HL-60/S4 (cell line): ENCODE measurements around the gene SLC8A2.

Experiments used
- in situ Hi-C: fragments of 300-500 bp; cut with MboI; formaldehyde crosslinking; loops from 2 replicates; pipeline ENCODE4 v1.14.3; 2022; ENCODE audit warnings: low sequenced_read_pairs

The SLC8A2 gene

GRCh38 chr19:47503130-47503825 lies 31.6 kb upstream of the SLC8A2 start:
- in situ Hi-C loops = no loop called here

DNA sequence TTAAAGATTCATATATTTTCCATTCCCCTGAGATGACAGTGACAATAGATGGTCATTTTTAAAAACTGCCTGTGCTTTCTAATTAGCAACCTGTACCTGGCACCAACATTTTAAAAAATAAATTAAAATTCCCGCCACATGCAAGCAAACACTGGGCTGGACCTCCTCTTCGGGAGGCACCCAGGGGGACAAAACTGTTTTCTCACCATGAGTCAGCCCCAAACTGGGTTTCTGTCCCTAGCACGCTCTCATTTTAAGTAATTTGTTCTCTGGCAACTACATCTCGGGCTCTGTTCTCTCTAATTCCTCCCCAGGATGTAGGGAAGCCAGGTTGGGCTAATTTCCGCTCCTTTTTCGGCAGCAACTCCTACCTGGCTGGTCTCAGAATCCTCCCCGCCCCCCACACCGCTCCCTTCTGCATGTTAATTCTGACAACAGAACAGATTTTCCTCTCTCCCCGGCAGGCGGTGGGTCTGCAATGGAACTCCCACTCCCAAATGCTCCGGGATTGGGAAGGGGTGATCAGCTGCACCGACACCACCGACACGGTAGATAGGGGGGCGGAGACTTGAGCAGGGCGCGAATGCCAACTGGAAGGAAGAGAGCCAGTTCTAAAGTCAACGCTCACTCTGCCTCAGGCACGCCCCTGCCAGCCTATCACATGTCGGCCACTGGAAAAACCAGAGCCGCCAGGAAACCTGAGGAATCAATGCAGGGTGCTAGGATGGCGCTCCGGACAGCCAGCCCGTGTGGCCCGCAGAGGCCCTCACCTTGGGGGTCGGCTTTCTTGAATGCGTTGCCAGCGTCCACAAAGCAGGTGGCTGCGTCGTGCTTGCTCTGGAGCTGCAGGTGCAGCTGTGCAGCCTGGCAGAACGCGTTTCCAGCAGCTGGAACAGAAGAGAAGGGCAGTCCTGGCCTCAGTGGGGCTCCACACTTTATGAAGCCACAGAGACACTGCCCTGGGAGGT lies 28.5 kb upstream of the SLC8A2 start:
- in situ Hi-C loops = no loop called here

DNA sequence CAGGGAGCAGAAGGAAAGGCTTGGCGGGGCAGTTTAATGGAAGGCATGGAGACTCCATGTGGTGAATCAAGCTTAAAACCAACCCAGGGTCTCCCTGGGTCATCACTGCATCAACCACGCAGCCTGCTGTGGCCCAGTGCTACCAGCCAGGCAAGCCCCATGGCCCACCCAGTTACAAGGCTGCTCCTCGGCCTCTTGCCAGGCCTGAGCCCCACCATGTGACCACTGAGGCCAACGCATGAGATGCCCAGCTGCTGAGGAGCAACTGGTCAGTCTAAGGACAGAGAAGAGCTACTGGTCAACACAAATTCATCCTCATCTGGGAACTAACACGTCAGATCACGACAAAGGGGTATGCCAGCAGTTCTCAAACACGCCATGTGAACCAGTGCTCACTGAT lies 27.7 kb upstream of the SLC8A2 start:
- in situ Hi-C loops = no loop called here

- in situ Hi-C loops = no loop called here
Observed at GRCh38 chr19:47498561-47498960, 26.9 kb upstream of the SLC8A2 start.

DNA sequence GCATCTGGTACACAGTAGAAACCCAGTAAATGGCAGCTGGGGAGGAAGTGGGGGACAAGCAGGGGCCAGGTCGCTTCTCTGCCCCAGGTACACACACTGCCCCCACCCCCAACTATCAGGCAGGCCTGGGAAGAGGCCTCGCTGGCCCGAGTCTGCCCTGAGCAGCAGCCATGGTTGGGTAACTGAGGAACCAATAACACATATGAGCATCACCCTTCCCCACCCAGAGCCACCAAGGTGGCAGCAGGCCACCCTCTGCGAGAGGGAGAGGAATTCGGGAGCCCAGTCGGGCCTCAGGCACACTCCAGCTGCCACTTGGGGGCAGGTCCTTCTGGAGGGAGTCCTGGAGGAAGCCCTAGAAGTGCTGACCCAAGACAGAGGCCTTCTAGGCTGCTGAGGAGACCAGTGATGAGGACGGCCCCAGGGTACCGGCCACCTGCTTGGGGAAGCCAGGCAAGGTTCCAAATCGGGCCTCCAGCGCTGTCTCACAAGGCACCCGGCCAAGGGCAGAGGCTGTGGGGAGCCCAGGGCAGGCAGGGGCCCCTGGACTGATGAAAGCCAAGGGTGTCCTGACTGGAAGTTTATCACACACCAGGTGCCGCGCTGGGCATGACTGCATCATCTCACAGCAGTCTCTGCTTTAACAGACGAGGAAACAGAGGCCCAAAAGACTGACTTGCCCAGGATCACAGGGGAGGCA lies 26.3 kb upstream of the SLC8A2 start:
- in situ Hi-C loops = no loop called here

- in situ Hi-C loops = no loop called here
Observed at GRCh38 chr19:47497050-47497766, 25.5 kb upstream of the SLC8A2 start.

DNA sequence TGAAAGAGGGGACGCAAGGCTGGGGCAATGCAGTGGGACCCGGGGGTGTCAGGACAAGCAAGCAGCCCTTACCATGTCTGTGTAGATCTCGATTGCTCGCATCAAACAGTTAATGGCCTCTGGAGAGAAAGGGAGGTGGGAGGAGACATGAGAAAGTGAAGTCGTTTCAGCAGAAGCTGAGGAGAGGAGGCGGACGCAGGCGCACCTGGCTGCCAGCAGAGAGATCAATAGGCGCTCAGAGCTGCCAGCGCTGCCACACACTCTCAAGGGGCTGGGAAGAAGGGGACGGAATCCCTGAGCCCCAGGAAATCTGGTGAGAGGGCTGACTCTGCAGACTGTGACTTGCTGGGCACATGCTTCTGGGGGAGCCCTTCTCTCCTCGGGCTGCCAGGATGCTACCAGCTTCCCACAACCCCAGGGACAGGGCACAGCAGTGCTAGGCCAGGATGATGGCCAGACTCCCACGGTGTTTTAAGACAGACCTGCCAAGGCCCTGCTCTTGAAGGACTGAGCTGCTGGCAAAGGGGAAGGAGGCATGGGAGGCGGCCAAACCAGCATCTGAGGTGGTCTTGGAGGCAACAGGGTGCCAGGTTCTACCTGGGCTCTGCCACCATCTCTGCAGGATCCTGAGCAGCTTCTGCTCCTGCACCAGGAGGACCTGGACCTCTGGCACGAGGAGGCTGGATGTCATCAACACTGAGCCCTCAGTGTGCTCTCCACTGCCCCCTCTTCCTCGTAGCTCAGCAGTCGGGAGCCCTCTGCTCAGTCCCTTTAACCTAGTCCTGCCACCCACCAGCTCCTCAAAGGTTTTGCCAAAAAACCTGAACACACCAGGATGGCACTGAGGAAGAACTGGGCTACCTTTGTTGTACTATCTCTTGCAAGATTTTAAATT lies 24.0 kb upstream of the SLC8A2 start:
- in situ Hi-C loops = no loop called here

- in situ Hi-C loops = no loop called here
Observed at GRCh38 chr19:47494729-47495128, 23.0 kb upstream of the SLC8A2 start.

DNA sequence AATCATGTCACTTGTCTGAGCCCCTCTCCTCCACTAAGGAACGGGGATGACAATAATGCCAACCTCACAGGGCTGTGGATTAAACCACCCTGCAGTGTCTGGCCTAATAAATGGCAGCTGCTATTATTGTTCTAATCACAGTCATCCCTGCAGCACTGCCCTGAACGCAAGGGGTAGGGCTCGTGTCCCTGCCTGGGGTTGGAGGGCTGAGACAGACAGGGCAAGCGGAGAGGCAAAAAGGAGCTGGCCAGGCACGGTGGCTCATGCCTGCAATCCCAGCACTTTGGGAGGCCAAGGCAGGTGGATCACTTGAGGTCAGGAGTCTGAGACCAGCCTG lies 22.5 kb upstream of the SLC8A2 start:
- in situ Hi-C loops = no loop called here

- in situ Hi-C loops = no loop called here
Observed at GRCh38 chr19:47493378-47494210, 21.9 kb upstream of the SLC8A2 start.

DNA sequence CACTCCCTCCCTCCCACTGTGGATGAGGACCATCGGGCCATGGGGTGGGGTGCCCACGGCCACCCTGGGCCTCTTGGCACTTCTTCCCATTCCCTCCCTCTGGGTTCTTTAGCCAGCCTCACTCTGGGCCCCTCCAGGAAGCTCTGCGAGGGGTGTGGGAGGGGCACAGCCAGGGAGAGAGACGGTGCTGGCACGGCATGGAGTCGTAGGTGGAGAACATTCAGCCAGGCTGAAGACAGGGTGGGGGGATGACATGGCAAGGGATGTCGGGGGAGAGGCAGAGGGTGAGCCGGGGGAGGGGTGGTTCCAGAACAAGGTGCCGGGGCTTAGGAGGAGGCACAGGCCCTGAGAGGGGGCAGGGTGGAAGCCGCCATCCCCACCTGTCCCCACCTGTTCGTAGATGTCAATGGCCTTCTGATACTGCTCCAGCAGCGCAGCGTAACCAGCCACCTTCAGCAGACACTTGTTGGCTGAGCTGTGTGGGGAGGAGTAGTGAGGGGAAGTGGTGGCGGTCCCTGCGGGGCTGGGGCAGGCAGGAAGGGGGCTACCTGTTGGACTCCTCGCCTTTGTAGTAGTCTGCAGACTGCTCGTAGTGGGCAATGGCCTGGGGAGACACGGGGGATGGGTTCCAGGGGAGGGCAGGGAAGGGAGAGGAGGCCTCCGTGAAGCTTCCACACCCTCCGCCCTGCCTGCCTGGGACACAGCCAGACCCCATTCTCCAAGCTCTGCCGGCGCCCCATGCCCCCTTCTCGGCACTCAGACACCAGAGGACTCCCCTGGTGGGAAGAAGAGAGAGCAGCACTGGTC lies 21.1 kb upstream of the SLC8A2 start:
- in situ Hi-C loops = no loop called here

GRCh38 chr19:47492137-47492533 lies 20.4 kb upstream of the SLC8A2 start:
- in situ Hi-C loops = no loop called here

DNA sequence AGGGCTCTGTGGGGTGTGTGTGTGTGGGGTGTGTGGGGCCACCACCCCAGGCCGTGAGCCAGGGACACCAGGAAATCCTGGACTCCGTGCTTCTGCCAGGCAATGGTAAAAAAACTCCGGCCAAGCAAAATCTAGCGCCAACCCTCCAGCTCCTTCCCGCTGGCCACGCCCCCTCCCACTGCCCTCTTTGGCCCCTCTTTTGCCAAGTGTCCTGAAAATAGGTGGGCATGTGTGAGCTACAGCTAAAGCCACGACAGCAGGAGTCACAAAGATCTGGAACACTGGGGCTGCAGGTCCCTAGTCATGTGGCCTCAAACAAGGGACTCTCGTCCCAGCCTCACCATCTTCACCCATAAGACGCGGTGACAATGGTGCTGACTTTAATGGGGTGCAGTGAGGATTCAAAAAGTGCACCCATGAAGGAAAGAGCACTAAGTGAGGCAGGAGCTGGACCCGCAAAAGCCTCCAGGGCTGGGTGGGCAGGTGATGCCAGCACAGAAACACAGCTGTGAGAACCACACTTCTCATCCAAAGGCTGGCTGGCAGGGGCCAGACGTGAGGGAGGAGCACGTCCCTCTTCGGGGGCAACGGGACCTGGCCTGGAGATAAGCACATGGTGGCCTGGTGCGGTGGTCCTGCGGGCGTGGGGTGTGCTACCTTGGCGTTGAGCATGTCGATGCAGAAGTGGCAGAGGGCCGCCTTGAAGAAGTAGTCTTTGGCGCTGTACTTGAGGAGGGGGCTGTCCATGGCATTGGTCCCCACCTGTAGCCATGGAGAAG lies 19.9 kb upstream of the SLC8A2 start:
- in situ Hi-C loops = no loop called here

DNA sequence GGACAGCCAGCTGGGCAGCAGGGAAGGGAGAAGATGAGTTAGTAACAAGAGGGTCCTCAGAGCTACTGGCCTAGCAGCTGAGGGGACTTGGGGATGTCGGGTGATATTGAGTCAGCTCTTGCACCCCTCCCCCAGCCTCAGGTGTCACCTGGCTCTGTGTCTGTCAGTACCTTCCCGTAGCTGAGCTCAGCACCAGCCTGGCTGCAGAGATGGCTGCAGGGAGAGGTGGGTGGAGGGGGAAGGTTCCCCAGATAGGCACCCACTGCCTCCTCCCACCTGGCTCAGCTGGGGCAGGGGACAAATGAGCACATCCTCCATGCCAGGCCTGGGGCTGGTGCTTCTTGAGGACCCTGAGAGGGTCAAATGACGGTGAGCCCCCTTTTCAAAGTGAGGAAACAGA lies 19.2 kb upstream of the SLC8A2 start:
- in situ Hi-C loops = no loop called here

DNA sequence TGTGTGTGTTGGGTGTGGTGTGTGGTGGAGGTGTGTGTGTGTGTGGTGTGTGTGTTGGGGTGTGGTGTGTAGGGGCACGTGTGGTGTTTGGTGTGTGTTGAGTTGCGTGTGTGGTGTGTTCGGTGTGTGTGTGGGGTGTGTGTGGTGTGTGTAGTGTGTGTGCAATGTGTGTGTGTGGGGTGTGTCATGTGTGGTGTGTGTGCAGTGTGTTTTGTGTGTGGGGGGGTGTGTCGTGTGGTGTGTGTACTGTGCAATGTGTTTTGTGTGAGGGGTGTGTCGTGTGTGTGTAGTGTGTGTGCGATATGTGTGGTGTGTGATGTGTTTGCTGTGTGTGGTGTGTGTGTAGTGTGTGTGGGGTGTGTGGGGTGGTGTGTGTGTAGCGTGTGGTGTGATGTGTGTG lies 18.3 kb upstream of the SLC8A2 start:
- in situ Hi-C loops = no loop called here

- in situ Hi-C loops = no loop called here
Observed at GRCh38 chr19:47489072-47489914, 17.6 kb upstream of the SLC8A2 start.
